Heart left ventricle (tissue), 13 donors: ENCODE data around the gene C11orf68.

Experiments used
- POLR2A ChIP-seq, 2 donors: fragments of 450-650 bp; IDR thresholded peaks; one replicate each; pipeline ENCODE4 v1.6.1; 2017; ENCODE audit warnings: antibody characterized with exemption in 2 of 2, mild to moderate bottlenecking in 2 of 2, moderate library complexity in 2 of 2
- TF ChIP-seq, protein P1 (sequence below), 12 donors: fragments of 200-600 bp; sonication (generic) in 4 of 12; IDR thresholded peaks; one replicate each; pipeline versions ENCODE4 v1.5.0 to v1.8.0; 2018 to 2022; ENCODE audit warnings: antibody characterized with exemption in 12 of 12, mild to moderate bottlenecking in 5 of 12
- donor health status: ischemic (EF 13 %, LVEDD 7.1; RV severe dilation, severe dysfunction).
- donor health status: DM: no; HTN: yes; CAD: no.
- donor health status: DM: no; HTN: no; CAD: no.
- donor health status: ischemic (EF 25% LVEDD 6.9; RV normal size, moderate dysfunction).
- donor health status: ischemic (EF 25% LVEDD 5.7; RV mildly dilated, moderate dysfunction).
- donor health status: ischemic (EF 35%, LVEDD 5.7; RV mildly dilated, moderate dysfunction).
- donor health status: nonischemic (EF 11% LVEDD 7.7; RV severe dilation, severe dysfunction).
- donor health status: DM: yes; HTN: yes; CAD: no.
- donor health status: PGD.
- donor health status: ischemic (EF 29% LVEDD 5.4; RV normal size, mild dysfunction).
- donor health status: nonischemic (EF 23%, LVEDD 6.1; RV moderate dilation, normal function).

DNA sequence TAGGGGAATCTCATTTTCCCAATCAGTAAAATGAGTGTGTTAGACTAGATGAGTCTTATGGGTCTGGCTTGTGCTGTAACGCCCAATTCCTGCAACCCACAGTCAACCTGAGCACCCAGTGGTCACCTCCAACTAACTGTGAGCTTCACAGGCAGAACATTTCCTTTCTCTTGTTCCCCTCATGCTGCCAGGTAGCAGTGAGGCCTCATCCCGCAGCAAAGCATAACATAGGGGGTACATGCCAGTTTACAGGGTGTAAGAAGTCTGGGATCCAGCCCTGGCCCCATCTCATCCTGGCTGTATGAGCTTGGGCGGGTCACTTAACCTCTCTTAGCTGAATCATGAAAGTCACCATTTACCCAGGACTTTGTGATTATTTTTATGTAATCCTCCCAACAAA is 50.0 kb downstream of the C11orf68 start:
- no peak for TF ChIP-seq POLR2A (IDR thresholded peaks at IDR 0.05)
- TF ChIP-seq, protein P1, sequence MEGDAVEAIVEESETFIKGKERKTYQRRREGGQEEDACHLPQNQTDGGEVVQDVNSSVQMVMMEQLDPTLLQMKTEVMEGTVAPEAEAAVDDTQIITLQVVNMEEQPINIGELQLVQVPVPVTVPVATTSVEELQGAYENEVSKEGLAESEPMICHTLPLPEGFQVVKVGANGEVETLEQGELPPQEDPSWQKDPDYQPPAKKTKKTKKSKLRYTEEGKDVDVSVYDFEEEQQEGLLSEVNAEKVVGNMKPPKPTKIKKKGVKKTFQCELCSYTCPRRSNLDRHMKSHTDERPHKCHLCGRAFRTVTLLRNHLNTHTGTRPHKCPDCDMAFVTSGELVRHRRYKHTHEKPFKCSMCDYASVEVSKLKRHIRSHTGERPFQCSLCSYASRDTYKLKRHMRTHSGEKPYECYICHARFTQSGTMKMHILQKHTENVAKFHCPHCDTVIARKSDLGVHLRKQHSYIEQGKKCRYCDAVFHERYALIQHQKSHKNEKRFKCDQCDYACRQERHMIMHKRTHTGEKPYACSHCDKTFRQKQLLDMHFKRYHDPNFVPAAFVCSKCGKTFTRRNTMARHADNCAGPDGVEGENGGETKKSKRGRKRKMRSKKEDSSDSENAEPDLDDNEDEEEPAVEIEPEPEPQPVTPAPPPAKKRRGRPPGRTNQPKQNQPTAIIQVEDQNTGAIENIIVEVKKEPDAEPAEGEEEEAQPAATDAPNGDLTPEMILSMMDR (IDR thresholded peaks at IDR 0.05), result no peak
